HG02870 (cell line): ENCODE results near the gene RBM47.
"Not testable (repeated sequence)": the region's sequence is repeated elsewhere in the genome, so short reads cannot be mapped to it uniquely, and the experiment has no call there.

Experiments
- ATAC-seq: cut with Tn5 transposase; IDR thresholded peaks from one replicate; pipeline ENCODE4 v1.9.1; 2021; ENCODE audit warnings: mild to moderate bottlenecking, moderate library complexity; ENCODE audit not compliant: unreplicated experiment

Gene RBM47

GRCh38 chr4:40418430-40419230 is 211.0 kb downstream of the RBM47 start:
- no peak for ATAC-seq

- no peak for ATAC-seq
Observed at GRCh38 chr4:40417941-40418340, 211.7 kb downstream of the RBM47 start.

- no peak for ATAC-seq
Observed at GRCh38 chr4:40414673-40415072, 215.0 kb downstream of the RBM47 start.

GRCh38 chr4:40412866-40413795 is 216.5 kb downstream of the RBM47 start:
- no peak for ATAC-seq

- no peak for ATAC-seq
Observed at GRCh38 chr4:40412388-40412787, 217.3 kb downstream of the RBM47 start.

GRCh38 chr4:40409835-40410234 is 219.8 kb downstream of the RBM47 start:
- no peak for ATAC-seq

GRCh38 chr4:40407468-40407867 is 222.2 kb downstream of the RBM47 start:
- not testable (repeated sequence) for ATAC-seq

- no peak for ATAC-seq
Observed at GRCh38 chr4:40406340-40406739, 223.3 kb downstream of the RBM47 start.

GRCh38 chr4:40405193-40405592 is 224.5 kb downstream of the RBM47 start:
- ATAC-seq = no peak

GRCh38 chr4:40403081-40403480 is 226.6 kb downstream of the RBM47 start:
- ATAC-seq = no peak

- ATAC-seq = no peak
Observed at GRCh38 chr4:40402556-40402955, 227.1 kb downstream of the RBM47 start.

- ATAC-seq = no peak
Observed at GRCh38 chr4:40401631-40402030, 228.0 kb downstream of the RBM47 start.

- no peak for ATAC-seq
Observed at GRCh38 chr4:40401096-40401495, 228.6 kb downstream of the RBM47 start.

GRCh38 chr4:40399578-40399977 is 230.1 kb downstream of the RBM47 start:
- no peak for ATAC-seq

GRCh38 chr4:40395908-40396793 is 233.5 kb downstream of the RBM47 start:
- no peak for ATAC-seq

- ATAC-seq = no peak
Observed at GRCh38 chr4:40395166-40395900, 234.3 kb downstream of the RBM47 start.

GRCh38 chr4:40394236-40394635 is 235.4 kb downstream of the RBM47 start:
- ATAC-seq = no peak

- ATAC-seq = not testable (repeated sequence)
Observed at GRCh38 chr4:40392241-40392640, 237.4 kb downstream of the RBM47 start.

GRCh38 chr4:40389986-40390385 is 239.7 kb downstream of the RBM47 start:
- no peak for ATAC-seq

GRCh38 chr4:40388239-40388638 is 241.4 kb downstream of the RBM47 start:
- no peak for ATAC-seq
